ENCODE results near the gene PAMR1.

Gene PAMR1

GRCh38 chr11:35525501-35526175 lies at the start of gene PAMR1:
TSS of gene PAMR1 (minus strand) at chr11:35525616. CDS start at chr11:35525585, 31 bp downstream.
- Mint-ChIP-seq H3K4me1 (peaks cover 42% of the 10 kb centered on the region), H3K27me3 (ENCODE audit: low read depth, poor library complexity) (peaks cover 14% of the 10 kb centered on the region)
- peak; percentile 75 for DNase-seq

DNA sequence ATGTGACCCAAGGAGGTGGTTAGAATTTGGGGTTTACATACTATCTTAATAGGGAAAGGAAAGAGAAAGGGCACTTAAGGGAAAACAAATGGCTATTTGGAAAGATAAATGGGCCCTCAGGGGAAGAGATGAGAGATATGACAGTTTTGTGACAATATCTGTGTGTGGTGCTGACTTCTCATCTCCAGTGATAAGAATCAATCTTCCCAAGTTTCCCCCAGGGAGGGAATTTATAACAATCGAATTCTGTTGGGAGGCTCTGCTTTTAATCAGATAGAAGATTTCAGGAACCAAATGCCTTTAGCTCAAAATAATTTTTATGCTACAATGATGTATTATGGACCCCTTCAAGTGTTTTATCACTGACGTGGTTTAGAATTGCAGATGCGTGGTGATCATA lies 46.3 kb upstream of the PAMR1 start:
- Mint-ChIP-seq H3K4me1 (no peaks in the 10 kb centered on the region), H3K27me3 (ENCODE audit: low read depth, poor library complexity) (peaks cover 4% of the 10 kb centered on the region), H3K36me3 (ENCODE audit: low read depth) (peaks cover 36% of the 10 kb centered on the region), H3K9me3 (peaks cover 51% of the 10 kb centered on the region), H3K27ac (no peak overlapping the region), H3K4me3 (no peak overlapping the region)
- DNase-seq: no peak
- TF ChIP-seq, protein P1, sequence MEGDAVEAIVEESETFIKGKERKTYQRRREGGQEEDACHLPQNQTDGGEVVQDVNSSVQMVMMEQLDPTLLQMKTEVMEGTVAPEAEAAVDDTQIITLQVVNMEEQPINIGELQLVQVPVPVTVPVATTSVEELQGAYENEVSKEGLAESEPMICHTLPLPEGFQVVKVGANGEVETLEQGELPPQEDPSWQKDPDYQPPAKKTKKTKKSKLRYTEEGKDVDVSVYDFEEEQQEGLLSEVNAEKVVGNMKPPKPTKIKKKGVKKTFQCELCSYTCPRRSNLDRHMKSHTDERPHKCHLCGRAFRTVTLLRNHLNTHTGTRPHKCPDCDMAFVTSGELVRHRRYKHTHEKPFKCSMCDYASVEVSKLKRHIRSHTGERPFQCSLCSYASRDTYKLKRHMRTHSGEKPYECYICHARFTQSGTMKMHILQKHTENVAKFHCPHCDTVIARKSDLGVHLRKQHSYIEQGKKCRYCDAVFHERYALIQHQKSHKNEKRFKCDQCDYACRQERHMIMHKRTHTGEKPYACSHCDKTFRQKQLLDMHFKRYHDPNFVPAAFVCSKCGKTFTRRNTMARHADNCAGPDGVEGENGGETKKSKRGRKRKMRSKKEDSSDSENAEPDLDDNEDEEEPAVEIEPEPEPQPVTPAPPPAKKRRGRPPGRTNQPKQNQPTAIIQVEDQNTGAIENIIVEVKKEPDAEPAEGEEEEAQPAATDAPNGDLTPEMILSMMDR (IDR thresholded peaks at IDR 0.05): no peak

More at GRCh38 chr11:35525501-35526175, at the start of gene PAMR1:
- Mint-ChIP-seq H3K4me3 (peak within 1 kb of the TSS; percentile 82), H3K36me3 (ENCODE audit: low read depth) (peaks cover 10% of the 10 kb centered on the region), H3K27ac (peak within 1 kb of the TSS; percentile 31), H3K9me3 (peaks cover 12% of the 10 kb centered on the region)
- TF ChIP-seq, protein P1 (IDR thresholded peaks at IDR 0.05): no peak

DNA sequence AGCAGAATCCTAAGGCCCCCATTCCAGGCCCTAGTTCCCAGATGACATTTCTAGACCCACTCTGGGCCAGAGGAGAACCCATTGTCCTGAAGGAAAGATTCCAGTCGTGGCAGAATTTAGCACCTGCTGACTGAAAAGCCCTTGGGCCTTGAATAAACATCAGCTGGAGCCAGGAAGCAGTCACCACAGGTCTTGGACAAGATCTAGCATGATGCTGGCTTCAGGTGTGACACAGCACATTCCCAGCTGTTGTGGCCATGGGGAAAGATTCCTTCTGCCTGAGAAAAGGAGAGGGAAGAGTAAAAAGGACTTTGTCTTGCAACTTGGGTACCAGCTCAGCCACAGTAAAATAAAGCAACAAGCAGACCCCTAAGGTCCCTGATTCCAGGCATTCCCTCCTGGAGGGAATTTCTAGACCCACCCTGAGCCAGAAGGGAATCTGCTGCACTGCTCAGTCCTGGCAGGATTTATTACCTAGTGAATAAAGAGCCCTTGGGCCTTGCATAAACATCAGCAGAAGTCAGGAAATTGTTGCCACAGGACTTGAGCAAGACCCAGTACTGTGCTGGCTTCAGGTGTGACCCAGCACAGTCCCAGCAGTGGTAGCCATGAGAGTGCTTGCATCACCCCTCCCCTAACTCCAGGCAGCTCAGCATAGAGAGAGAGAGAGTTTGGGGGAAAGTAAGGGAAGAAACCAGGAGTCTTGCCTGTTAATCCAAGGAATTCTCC lies 42.5 kb upstream of the PAMR1 start:
- Mint-ChIP-seq H3K9me3 (peaks cover 30% of the 10 kb centered on the region), H3K27me3 (ENCODE audit: low read depth, poor library complexity) (peaks cover 10% of the 10 kb centered on the region), H3K4me1 (no peaks in the 10 kb centered on the region), H3K36me3 (ENCODE audit: low read depth) (peaks cover 23% of the 10 kb centered on the region), H3K27ac (no peak overlapping the region), H3K4me3 (no peak overlapping the region)
- DNase-seq: no peak
- TF ChIP-seq, protein P1 (IDR thresholded peaks at IDR 0.05): no peak

- H3K27me3 Mint-ChIP-seq (ENCODE audit: low read depth, poor library complexity): peaks cover 15% of the 10 kb centered on the region
These were observed 41.5 kb upstream of the PAMR1 start for GRCh38 chr11:35566885-35567284.

GRCh38 chr11:35566181-35566580 lies 40.8 kb upstream of the PAMR1 start:
- DNase-seq: no peak
- Mint-ChIP-seq H3K27me3 (ENCODE audit: low read depth, poor library complexity) (peaks cover 15% of the 10 kb centered on the region), H3K9me3 (peaks cover 30% of the 10 kb centered on the region), H3K4me3 (no peak overlapping the region), H3K36me3 (ENCODE audit: low read depth) (peaks cover 23% of the 10 kb centered on the region), H3K27ac (no peak overlapping the region), H3K4me1 (no peaks in the 10 kb centered on the region)
- TF ChIP-seq, protein P1 (IDR thresholded peaks at IDR 0.05): no peak

More at GRCh38 chr11:35566885-35567284, 41.5 kb upstream of the PAMR1 start:
- Mint-ChIP-seq H3K36me3 (ENCODE audit: low read depth) (peaks cover 23% of the 10 kb centered on the region), H3K4me1 (no peaks in the 10 kb centered on the region), H3K9me3 (peaks cover 30% of the 10 kb centered on the region), H3K4me3 (no peak overlapping the region), H3K27ac (no peak overlapping the region)
- TF ChIP-seq, protein P1 (IDR thresholded peaks at IDR 0.05): no peak
- no peak for DNase-seq
